K562 (cell line): ENCODE measurements around the gene GLMP. TPM values are rescaled to one million over a fixed set of nuclear protein-coding genes. Genes with fewer than 3 reads are reported as not detected.
A peak's percentile ranks its signal among the peaks of the same experiment; 100 is the strongest.

Experiments used
- ATAC-seq: fragments of 200-7000 bp; cut with Tn5 transposase; 3 replicates; pipeline ENCODE4 v1.9.1; 2020; ENCODE audit warnings: moderate library complexity
- BruUV-seq: library from RNA; stranded (reverse); fragments of 400-500 nt; replicated peaks from 2 replicates; lab custom pipeline; 2021; lab: Mats Ljungman, UMichigan
- CTCF ChIA-PET: fragments of 300-600 bp; formaldehyde crosslinking; extraction: SDS; loops from one replicate; lab custom pipeline; 2021; ENCODE audit warnings: low intra/inter-chr PET ratio; lab: Yijun Ruan, JAX
- POLR2A ChIA-PET: fragments of 300-600, 350-650 bp; sonication (Branson Sonifier 250); formaldehyde crosslinking; extraction: SDS; loops from one replicate; lab custom pipeline; 2021; ENCODE audit warnings: antibody characterized with exemption, inconsistent platforms; lab: Yijun Ruan, JAX
- DNase-seq, 4 experiments: peaks; one replicate each; pipeline versions ENCODE4 v3.0.0 to v3.0.0-alpha.2; 2011 to 2018; ENCODE audit warnings: low spot score in 3 of 4, mixed read lengths in 3 of 4; ENCODE audit errors: extremely low read depth in 1 of 4
- FAIRE-seq: peaks from 2 replicates; lab custom pipeline; 2011; peaks lifted over from hg19 to GRCh38; lab: Jason Lieb, UNC
- H2AFZ ChIP-seq: 2 replicates; pipeline ENCODE4 v1.6.0; 2011; ENCODE audit warnings: low read depth, low read length, control low read depth, inconsistent platforms
- H3K27ac ChIP-seq: fragments of 200-600 bp; 3 replicates; pipeline ENCODE4 v1.8.0; 2011; ENCODE audit warnings: low read depth, mild to moderate bottlenecking, control low read depth, inconsistent platforms, low read length, moderate library complexity, mixed read lengths; ENCODE audit errors: extremely low read depth
- H3K27me3 ChIP-seq, 2 experiments: fragments of 300-600 bp in 1 of 2; 2 replicates in 1 of 2; 3 replicates in 1 of 2; pipeline versions ENCODE4 v1.6.0 to v1.8.0; 2011; ENCODE audit warnings: inconsistent platforms in 2 of 2, low read length in 2 of 2, mild to moderate bottlenecking in 1 of 2, mixed read lengths in 1 of 2, moderate library complexity in 1 of 2; ENCODE audit not compliant: control insufficient read depth in 2 of 2, insufficient read depth in 2 of 2
- H3K36me3 ChIP-seq: fragments of 300-600 bp; 3 replicates; pipeline ENCODE4 v1.8.0; 2011; ENCODE audit warnings: mild to moderate bottlenecking, low read length, inconsistent platforms; ENCODE audit not compliant: control insufficient read depth, insufficient read depth
- H3K4me1 ChIP-seq, 2 experiments: fragments of 200-600 bp in 1 of 2; replicated peaks in 1 of 2; 2 replicates in 1 of 2; 3 replicates in 1 of 2; pipeline versions ENCODE4 v1.5.1 to v1.8.0; 2011; ENCODE audit warnings: inconsistent platforms in 2 of 2, low read length in 2 of 2, mild to moderate bottlenecking in 1 of 2, mixed read lengths in 1 of 2, moderate library complexity in 1 of 2; ENCODE audit not compliant: control insufficient read depth in 2 of 2, insufficient read depth in 2 of 2
- H3K4me2 ChIP-seq: 2 replicates; pipeline ENCODE4 v1.6.1; 2011; ENCODE audit warnings: low read length, control low read depth, inconsistent platforms, mixed read lengths; ENCODE audit not compliant: insufficient read depth
- H3K4me3 ChIP-seq: fragments of 200-600 bp; sonication (generic), shearing (Covaris generic); 2 replicates; pipeline ENCODE4 v1.5.1; 2016; ENCODE audit warnings: control low read depth, inconsistent platforms
- H3K79me2 ChIP-seq: fragments of 200-600 bp; 3 replicates; pipeline ENCODE4 v1.8.0; 2011; ENCODE audit warnings: low read length, inconsistent platforms; ENCODE audit not compliant: control insufficient read depth, insufficient read depth
- H3K9ac ChIP-seq, 2 experiments: 2 replicates each; pipeline versions ENCODE4 v1.6.0 to v1.6.1; 2011; ENCODE audit warnings: low read depth in 2 of 2, low read length in 2 of 2, control low read depth in 1 of 2, inconsistent platforms in 1 of 2, mild to moderate bottlenecking in 1 of 2, mixed read lengths in 1 of 2; ENCODE audit not compliant: insufficient read depth in 1 of 2
- H3K9me1 ChIP-seq: one replicate; pipeline ENCODE4 v1.6.0; 2011; ENCODE audit warnings: inconsistent platforms, mild to moderate bottlenecking, low read length, moderate library complexity; ENCODE audit not compliant: control insufficient read depth, insufficient read depth
- H3K9me3 ChIP-seq: replicated peaks from 2 replicates; pipeline ENCODE4 v1.5.1; 2011; ENCODE audit warnings: low read depth, low read length, inconsistent platforms; ENCODE audit not compliant: control insufficient read depth, insufficient read depth
- H4K20me1 ChIP-seq: replicated peaks from 2 replicates; pipeline ENCODE4 v1.6.1; 2011; ENCODE audit warnings: low read length, inconsistent platforms, mixed read lengths; ENCODE audit not compliant: control insufficient read depth, insufficient read depth
- ARID3B ChIP-seq: fragments of 250-450 bp; sonication (Bioruptor Pico); IDR thresholded peaks from 2 replicates; pipeline ENCODE4 v1.4.0; 2020; ENCODE audit warnings: borderline replicate concordance
- POLR2H ChIP-seq: IDR thresholded peaks from 2 replicates; pipeline ENCODE4 v1.6.1; 2016; ENCODE audit warnings: missing genetic modification characterization, low read depth, mild to moderate bottlenecking, control low read depth, missing compliant biosample characterization, moderate library complexity
- TBP ChIP-seq: optimal IDR thresholded peaks from 2 replicates; pipeline ENCODE3; 2011; ENCODE audit warnings: low read depth, low read length, improper control_type of control experiment
- ZNF41 ChIP-seq: fragments of 250-450 bp; sonication (Bioruptor Pico); conservative IDR thresholded peaks from 2 replicates; pipeline ENCODE4 v1.4.0; 2020; ENCODE audit warnings: mild to moderate bottlenecking
- ZNF512 ChIP-seq: IDR thresholded peaks from 2 replicates; pipeline ENCODE4 v1.6.1; 2016; ENCODE audit warnings: missing genetic modification characterization, missing compliant biosample characterization
- ZNF785 ChIP-seq: fragments of 250-450 bp; sonication (Bioruptor Pico); IDR thresholded peaks from 2 replicates; pipeline ENCODE4 v1.4.0; 2020; ENCODE audit warnings: mild to moderate bottlenecking
- WGBS: fragments of 100-300 bp; shearing (Covaris generic); methylation state at CpG from one replicate; pipeline ENCODE4 v1.1.6; 2016; ENCODE audit warnings: low coverage, mixed read lengths; ENCODE audit not compliant: insufficient coverage; ENCODE audit errors: missing lambda C conversion rate; 5-methylcytosine and 5-hydroxymethylcytosine counted together
- in situ Hi-C: fragments of 300-500 bp; cut with MboI; formaldehyde crosslinking; loops from 4 replicates; pipeline ENCODE4 v1.15.0; 2018; ENCODE audit warnings: inconsistent platforms, mixed read lengths
- intact Hi-C: fragments of 100-400 bp; cut with micrococcal nuclease; formaldehyde crosslinking; loops from 2 replicates; pipeline ENCODE4 v1.14.2; 2022
- polyA plus RNA-seq, 8 experiments: library from polyadenylated mRNA; depleted of rRNA in 4 of 8; stranded (reverse) in 5 of 8; unstranded in 3 of 8; fragments of >200 nt; fragmentation: Nextera tagmentation in 2 of 8; fragmentation: Illumina TruSeq in 1 of 8; extraction: Ambion mirVana in 2 of 8; extraction: Trizol in 1 of 8; gene quantifications; 2 replicates each; pipeline versions ENCODE4 v1.2.1 to v1.2.3, GENCODE V29; 2011 to 2014; ENCODE audit warnings: inconsistent platforms in 1 of 8, missing spikeins in 1 of 8
- total RNA-seq, 7 experiments: library from RNA; depleted of rRNA in 6 of 7; stranded (reverse); fragments of >200 nt in 6 of 7; fragmentation: Illumina TruSeq in 2 of 7; extraction: Trizol in 2 of 7; gene quantifications; 2 replicates each; pipeline versions ENCODE4 v1.2.1 to v1.2.3, GENCODE V29; 2011 to 2021; ENCODE audit warnings: low replicate concordance in 1 of 7

The GLMP gene
- total and polyA plus RNA-seq, 9 of the 15 experiments (the other 6 are each of a cell fraction or from before 2014, with no cell fraction given), result 8.3 to 28.2 (median 22.4) TPM

DNA sequence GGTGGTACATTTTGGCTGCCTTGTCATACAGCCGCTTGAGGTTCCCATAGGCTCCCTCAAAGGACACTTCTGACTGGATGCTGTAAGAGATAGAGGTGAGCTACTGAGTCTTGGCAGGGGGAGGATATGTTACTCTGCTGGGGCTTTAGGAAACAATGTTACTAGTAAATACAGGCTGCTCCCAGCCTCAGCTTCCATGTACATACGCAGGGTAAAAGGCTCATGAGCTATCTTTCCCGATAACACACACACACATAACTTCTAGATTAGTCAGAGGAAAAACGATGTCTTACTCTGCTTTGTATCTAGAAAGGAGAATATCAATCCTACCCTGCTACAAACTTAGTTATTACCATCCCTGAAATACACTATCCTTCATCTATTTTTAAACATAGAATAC, 27.1 kb downstream of the GLMP start (continued):
- no peak for TF ChIP-seq TBP
- TF ChIP-seq ZNF41, result no peak
- no peak for TF ChIP-seq ZNF512 (tag)
- TF ChIP-seq, all 486 proteins: peak for 0

DNA sequence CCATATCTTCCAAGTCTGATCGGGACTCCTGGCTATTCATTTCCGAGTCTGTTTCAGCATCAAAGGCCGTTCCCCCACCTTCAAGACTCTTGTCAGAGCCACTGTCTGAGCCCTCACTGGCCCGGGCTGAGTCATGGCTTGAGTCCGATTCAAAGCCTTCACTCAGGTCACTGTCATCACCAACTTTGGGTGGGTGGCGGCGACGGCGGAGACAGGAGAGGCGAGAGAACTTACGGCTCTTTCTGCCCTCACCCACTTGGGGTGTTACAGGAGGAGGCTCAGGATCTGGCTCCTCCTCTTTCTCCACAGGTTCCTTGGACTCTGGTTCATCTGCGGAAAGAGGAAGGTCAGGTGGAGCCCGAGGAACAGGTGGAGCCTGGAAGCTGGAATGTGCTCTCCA, 29.4 kb downstream of the GLMP start:
- no peak for TF ChIP-seq ARID3B (CRISPR knock-in tag)
- no peak for TF ChIP-seq ZNF785 (CRISPR knock-in tag)
- no peak for TF ChIP-seq POLR2H
- BruUV-seq, result TSS peak; percentile 35
- in situ Hi-C loops (no loop called here), intact Hi-C loops (no loop called here)
- ATAC-seq (no peak), DNase-seq (no peak), FAIRE-seq (no peak)
- Histone ChIP-seq H3K9me3 (no peaks in the 10 kb centered on the region), H3K36me3 (peaks cover 90% of the 10 kb centered on the region; the same call in 2 of the 3 replicates), H3K79me2 (no peaks in the 10 kb centered on the region), H4K20me1 (0 out of 2 replicates have a peak, but pooled peaks cover 5% of the 10 kb centered on the region), H3K27me3 (no peaks in the 10 kb centered on the region), H3K27ac (no peak overlapping the region), H2AFZ (no peak overlapping the region), H3K4me1 (no peaks in the 10 kb centered on the region), H3K9ac (no peak overlapping the region), H3K4me2 (no peak overlapping the region), H3K9me1 (no peaks in the 10 kb centered on the region), H3K4me3 (no peak overlapping the region)
- ChIA-PET POLR2A (no interaction called here), CTCF (interaction anchor here (0.6 kb wide), 1 partner anchor 44 kb away, joined by 3 read pairs; no protein-coding TSS in a partner anchor)
- 92% methylated on average over 5 of the region's 13 CpGs for WGBS
